Lung (tissue), 12 donors: ENCODE measurements around the gene GGA1. TPM values are rescaled to one million over a fixed set of nuclear protein-coding genes. Genes with fewer than 3 reads are reported as not detected.

Experiments
- ATAC-seq: fragments of 200-7000 bp; cut with Tn5 transposase; one replicate; pipeline ENCODE4 v1.9.1; 2020; ENCODE audit warnings: moderate number of reproducible peaks; ENCODE audit not compliant: insufficient read depth, low FRiP score
- DNase-seq, 3 donors: peaks; one replicate each; pipeline ENCODE4 v3.0.0-alpha.2; 2013 to 2017
- H3K27ac ChIP-seq, 2 donors: one replicate each; pipeline ENCODE4 v1.5.1; 2013; ENCODE audit warnings: mild to moderate bottlenecking in 2 of 2, moderate library complexity in 2 of 2, control low read depth in 1 of 2, inconsistent platforms in 1 of 2, low read depth in 1 of 2, low read length in 1 of 2
- H3K27me3 ChIP-seq, 3 donors: one replicate each; pipeline ENCODE4 v1.5.1; 2013; ENCODE audit warnings: low read length in 2 of 3; ENCODE audit not compliant: control insufficient read depth in 3 of 3, insufficient read depth in 3 of 3
- H3K36me3 ChIP-seq, 4 donors: one replicate each; pipeline ENCODE4 v1.5.1; 2013; ENCODE audit warnings: low read length in 4 of 4, mild to moderate bottlenecking in 1 of 4, moderate library complexity in 1 of 4; ENCODE audit not compliant: control insufficient read depth in 4 of 4, insufficient read depth in 4 of 4
- H3K4me1 ChIP-seq, 5 donors: one replicate each; pipeline ENCODE4 v1.5.1; 2013; ENCODE audit warnings: low read length in 5 of 5, mild to moderate bottlenecking in 2 of 5, moderate library complexity in 1 of 5; ENCODE audit not compliant: control insufficient read depth in 5 of 5, insufficient read depth in 5 of 5
- H3K4me3 ChIP-seq: one replicate; pipeline ENCODE4 v1.5.1; 2013; ENCODE audit warnings: mild to moderate bottlenecking, control low read depth, moderate library complexity
- H3K9ac ChIP-seq, 2 donors: one replicate each; pipeline ENCODE4 v1.5.1; 2013; ENCODE audit warnings: low read length in 2 of 2, control low read depth in 1 of 2; ENCODE audit not compliant: insufficient read depth in 1 of 2
- H3K9me3 ChIP-seq, 4 donors: one replicate each; pipeline ENCODE4 v1.5.1; 2013; ENCODE audit warnings: low read length in 3 of 4, mild to moderate bottlenecking in 1 of 4, moderate library complexity in 1 of 4; ENCODE audit not compliant: control insufficient read depth in 4 of 4, insufficient read depth in 3 of 4
- WGBS, 2 donors: extraction: QIAGEN DNeasy Blood & Tissue Kit; methylation state at CpG; one replicate each; pipeline ENCODE4 v1.1.7; 2013; 5-methylcytosine and 5-hydroxymethylcytosine counted together
- polyA plus RNA-seq, 2 donors: library from polyadenylated mRNA; stranded (reverse); fragments of 200-250 nt; gene quantifications; one replicate each; pipeline ENCODE4 v1.2.1, GENCODE V29; 2013
- total RNA-seq, 2 donors: library from RNA; depleted of rRNA in 1 of 2; stranded (reverse); fragments of >200 nt in 1 of 2; gene quantifications; one replicate each; pipeline ENCODE4 v1.2.1, GENCODE V29; 2014 to 2021
- TF ChIP-seq, protein P1 (sequence below): IDR thresholded peaks from 2 replicates; pipeline ENCODE4 v1.5.1; 2012; ENCODE audit warnings: mild to moderate bottlenecking; ENCODE audit errors: control extremely low read depth, extremely low read depth
- donor health status: control.
- donor health status: control.
- donor health status: Bipolar disorder and iron deficiency.
- donor health status: healthy.
- donor health status: DM: yes; HTN: yes; CAD: no.

Gene GGA1
- total and polyA plus RNA-seq, 4 donors, result 51.5 to 72.4 (median 57.5) TPM

DNA sequence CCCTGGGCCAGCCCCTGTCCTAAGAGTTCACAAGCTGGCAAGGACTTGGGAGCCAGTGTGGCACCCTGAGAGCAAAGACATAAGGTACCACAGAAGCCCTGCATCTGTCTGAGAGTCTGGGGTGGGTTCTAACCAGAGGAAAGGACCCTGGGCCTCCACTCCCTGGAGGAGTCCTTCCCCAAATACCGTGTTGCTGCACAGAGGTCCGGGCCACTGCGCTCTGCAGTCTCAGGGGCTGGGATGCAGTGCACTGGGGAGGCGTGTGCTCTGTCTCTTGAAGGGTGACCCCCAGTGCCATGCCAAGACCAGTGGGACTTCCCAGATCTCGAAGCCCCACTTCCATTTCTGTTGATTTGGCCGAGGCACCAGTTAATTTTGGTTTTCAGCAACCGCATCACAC lies 26.5 kb downstream of the GGA1 start:
- DNase-seq (no peak), ATAC-seq (no peak)
- H3K9me3 ChIP-seq, result no peaks in the 10 kb centered on the region
- H3K9ac ChIP-seq, result peak overlapping the region in 1 of 2 donors; percentile 45
- WGBS, 2 donors, result 79 to 84% methylated on average over 7 of the region's 7 CpGs
- H3K27ac ChIP-seq, result no peak overlapping the region
- no peak overlapping the region for H3K4me3 ChIP-seq
- H3K27me3 ChIP-seq, result no peaks in the 10 kb centered on the region
- H3K4me1 ChIP-seq, result peaks cover 7 to 71% (median 36%) of the 10 kb centered on the region in 5 donors
- TF ChIP-seq, protein P1, sequence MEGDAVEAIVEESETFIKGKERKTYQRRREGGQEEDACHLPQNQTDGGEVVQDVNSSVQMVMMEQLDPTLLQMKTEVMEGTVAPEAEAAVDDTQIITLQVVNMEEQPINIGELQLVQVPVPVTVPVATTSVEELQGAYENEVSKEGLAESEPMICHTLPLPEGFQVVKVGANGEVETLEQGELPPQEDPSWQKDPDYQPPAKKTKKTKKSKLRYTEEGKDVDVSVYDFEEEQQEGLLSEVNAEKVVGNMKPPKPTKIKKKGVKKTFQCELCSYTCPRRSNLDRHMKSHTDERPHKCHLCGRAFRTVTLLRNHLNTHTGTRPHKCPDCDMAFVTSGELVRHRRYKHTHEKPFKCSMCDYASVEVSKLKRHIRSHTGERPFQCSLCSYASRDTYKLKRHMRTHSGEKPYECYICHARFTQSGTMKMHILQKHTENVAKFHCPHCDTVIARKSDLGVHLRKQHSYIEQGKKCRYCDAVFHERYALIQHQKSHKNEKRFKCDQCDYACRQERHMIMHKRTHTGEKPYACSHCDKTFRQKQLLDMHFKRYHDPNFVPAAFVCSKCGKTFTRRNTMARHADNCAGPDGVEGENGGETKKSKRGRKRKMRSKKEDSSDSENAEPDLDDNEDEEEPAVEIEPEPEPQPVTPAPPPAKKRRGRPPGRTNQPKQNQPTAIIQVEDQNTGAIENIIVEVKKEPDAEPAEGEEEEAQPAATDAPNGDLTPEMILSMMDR, result no peak
- H3K36me3 ChIP-seq, result peaks cover 0 to 22% (median 11%) of the 10 kb centered on the region in 4 donors

DNA sequence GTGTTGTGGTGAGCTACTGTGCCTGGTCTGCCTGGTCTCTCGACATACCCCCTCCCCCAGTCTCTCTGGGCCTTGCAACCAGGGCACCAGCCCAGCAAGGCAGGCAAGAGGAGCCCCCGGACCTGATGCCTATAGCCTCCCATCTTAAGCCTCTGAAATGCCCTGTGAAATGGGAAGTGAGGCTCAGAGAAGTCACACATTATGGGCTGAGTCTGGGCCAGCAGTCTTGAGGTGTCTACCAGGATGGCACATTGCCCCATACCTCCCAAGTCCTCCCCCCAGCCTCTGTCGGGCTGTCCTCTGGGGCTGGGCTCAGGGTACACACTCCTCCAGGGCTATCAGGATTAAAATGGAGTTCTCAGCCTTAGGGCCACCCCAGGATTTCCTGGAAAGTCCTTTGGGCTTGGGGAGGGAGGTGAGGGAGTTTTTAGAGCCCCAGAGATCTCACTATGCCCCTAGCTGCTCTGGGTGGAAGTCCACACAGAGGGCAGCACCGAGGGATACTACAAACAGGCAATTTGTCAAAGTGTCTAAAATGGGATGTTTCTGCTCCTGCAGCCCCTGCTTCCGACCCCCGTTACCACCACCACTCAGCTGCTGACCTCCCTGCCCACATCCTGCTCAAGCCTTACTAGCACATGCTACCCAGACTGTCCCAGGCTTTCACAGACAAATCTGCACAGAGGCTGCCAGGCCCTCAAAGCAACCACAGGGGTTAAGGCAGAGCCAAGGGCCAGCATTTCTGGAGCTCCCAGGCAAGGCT lies 27.7 kb downstream of the GGA1 start:
- peak in 1 of 3 donors; percentile 58 for DNase-seq
- no peak for ATAC-seq
- TF ChIP-seq, protein P1, result no peak
- H3K9me3 ChIP-seq, result no peaks in the 10 kb centered on the region
- H3K4me1 ChIP-seq, result peaks cover 7 to 81% (median 36%) of the 10 kb centered on the region in 5 donors
- WGBS, 2 donors, result 29 to 52% methylated on average over 6 of the region's 6 CpGs
- peak overlapping the region in 1 of 2 donors; percentile 12 for H3K27ac ChIP-seq
- H3K27me3 ChIP-seq, result no peaks in the 10 kb centered on the region
- H3K4me3 ChIP-seq, result no peak overlapping the region
- peak overlapping the region in 1 of 2 donors; percentile 47 for H3K9ac ChIP-seq
- peaks cover 0 to 14% (median 6%) of the 10 kb centered on the region in 4 donors for H3K36me3 ChIP-seq

DNA sequence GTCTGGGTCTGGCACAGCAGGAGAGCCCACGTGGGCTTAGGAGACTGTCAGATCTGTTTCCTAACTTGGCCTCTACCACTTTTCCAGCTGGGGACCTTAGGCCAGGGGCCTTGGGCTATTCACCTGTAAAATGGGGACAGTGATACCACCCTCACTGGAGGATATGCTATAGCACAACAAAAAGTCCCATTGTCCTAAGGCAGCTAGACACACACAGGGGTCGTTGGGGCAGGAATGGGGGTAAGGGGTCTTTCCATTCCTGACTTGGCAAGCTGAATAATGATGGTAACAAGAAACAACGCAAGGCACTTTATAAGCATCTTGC lies 28.3 kb downstream of the GGA1 start:
- Histone ChIP-seq H3K9ac (peak overlapping the region in 1 of 2 donors; percentile 47), H3K27ac (peak overlapping the region in 1 of 2 donors; percentile 7), H3K27me3 (no peaks in the 10 kb centered on the region), H3K9me3 (no peaks in the 10 kb centered on the region), H3K36me3 (peaks cover 0 to 9% (median 1%) of the 10 kb centered on the region in 4 donors), H3K4me1 (peaks cover 7 to 81% (median 36%) of the 10 kb centered on the region in 5 donors), H3K4me3 (no peak overlapping the region)
- no peak for DNase-seq
- WGBS, 2 donors, result 51 to 69% methylated on average over 3 of the region's 3 CpGs
- TF ChIP-seq, protein P1, result no peak
- no peak for ATAC-seq
